ENCODE data around the gene ZMYND8.
A peak's percentile ranks its signal among the peaks of the same experiment; 100 is the strongest.

ZMYND8 gene

GRCh38 chr20:47319517-47320252 lies 36.8 kb downstream of the ZMYND8 start:
- DNase-seq (ENCODE audit: low spot score): no peak
- TF ChIP-seq CTCF (IDR thresholded peaks at IDR 0.05; ENCODE audit: extremely low read depth, missing control alignments): no peak

GRCh38 chr20:47318586-47319516 lies 37.6 kb downstream of the ZMYND8 start:
- no peak for DNase-seq (ENCODE audit: low spot score)
- TF ChIP-seq CTCF (IDR thresholded peaks at IDR 0.05; ENCODE audit: extremely low read depth, missing control alignments): no peak

GRCh38 chr20:47318027-47318585 lies 38.4 kb downstream of the ZMYND8 start:
- TF ChIP-seq CTCF (IDR thresholded peaks at IDR 0.05; ENCODE audit: extremely low read depth, missing control alignments): no peak
- peak; percentile 16 for DNase-seq (ENCODE audit: low spot score)

GRCh38 chr20:47317127-47317895 lies 39.2 kb downstream of the ZMYND8 start:
- DNase-seq (ENCODE audit: low spot score): peak; percentile 15
- TF ChIP-seq CTCF (IDR thresholded peaks at IDR 0.05; ENCODE audit: extremely low read depth, missing control alignments): no peak

- TF ChIP-seq CTCF (IDR thresholded peaks at IDR 0.05; ENCODE audit: extremely low read depth, missing control alignments): no peak
- no peak for DNase-seq (ENCODE audit: low spot score)
These were observed 39.7 kb downstream of the ZMYND8 start for GRCh38 chr20:47316776-47317126.

GRCh38 chr20:47315339-47316056 lies 41.0 kb downstream of the ZMYND8 start:
- no peak for DNase-seq (ENCODE audit: low spot score)

More at GRCh38 chr20:47315339-47316056, 41.0 kb downstream of the ZMYND8 start:
- TF ChIP-seq CTCF (IDR thresholded peaks at IDR 0.05; ENCODE audit: extremely low read depth, missing control alignments): no peak

All from GM20000 (cell line).